ENCODE data around the gene PPM1H.

Gene PPM1H

DNA sequence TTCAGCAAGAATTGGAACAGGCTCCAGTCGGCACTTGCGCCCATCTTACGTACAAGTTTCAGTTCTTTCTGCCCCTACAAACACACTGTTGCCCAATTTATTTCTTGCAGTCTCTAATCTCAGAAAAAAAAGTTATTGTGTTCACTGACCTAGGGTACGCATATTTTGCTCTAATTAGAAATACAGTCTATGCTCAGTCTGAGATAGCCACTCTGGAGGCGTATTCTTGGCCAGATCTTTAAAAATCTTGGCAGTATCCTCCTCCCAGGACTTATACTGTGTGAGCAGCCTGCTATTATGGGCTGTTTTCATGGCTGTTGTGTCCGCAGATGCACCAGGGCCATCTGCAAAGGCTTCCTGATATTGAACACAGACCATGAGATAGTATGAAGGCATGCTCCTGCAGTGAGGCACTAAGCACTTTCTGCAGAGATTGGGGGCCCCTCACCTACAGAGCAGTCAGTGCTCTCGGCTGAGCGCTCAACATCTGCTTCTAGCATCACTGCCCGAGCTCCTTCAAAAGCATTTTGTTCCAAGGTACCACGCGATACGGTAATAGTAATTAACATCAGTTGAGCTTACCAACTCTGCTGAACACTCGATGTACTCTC lies 57.9 kb downstream of the PPM1H start:
- TF ChIP-seq, protein P1, sequence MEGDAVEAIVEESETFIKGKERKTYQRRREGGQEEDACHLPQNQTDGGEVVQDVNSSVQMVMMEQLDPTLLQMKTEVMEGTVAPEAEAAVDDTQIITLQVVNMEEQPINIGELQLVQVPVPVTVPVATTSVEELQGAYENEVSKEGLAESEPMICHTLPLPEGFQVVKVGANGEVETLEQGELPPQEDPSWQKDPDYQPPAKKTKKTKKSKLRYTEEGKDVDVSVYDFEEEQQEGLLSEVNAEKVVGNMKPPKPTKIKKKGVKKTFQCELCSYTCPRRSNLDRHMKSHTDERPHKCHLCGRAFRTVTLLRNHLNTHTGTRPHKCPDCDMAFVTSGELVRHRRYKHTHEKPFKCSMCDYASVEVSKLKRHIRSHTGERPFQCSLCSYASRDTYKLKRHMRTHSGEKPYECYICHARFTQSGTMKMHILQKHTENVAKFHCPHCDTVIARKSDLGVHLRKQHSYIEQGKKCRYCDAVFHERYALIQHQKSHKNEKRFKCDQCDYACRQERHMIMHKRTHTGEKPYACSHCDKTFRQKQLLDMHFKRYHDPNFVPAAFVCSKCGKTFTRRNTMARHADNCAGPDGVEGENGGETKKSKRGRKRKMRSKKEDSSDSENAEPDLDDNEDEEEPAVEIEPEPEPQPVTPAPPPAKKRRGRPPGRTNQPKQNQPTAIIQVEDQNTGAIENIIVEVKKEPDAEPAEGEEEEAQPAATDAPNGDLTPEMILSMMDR (IDR thresholded peaks at IDR 0.05; ENCODE audit: low read depth, low read length, missing control alignments) = no peak
- H3K4me3 ChIP-seq (replicated peaks; ENCODE audit: low read depth, low read length) = no peak overlapping the region
- no peak for DNase-seq (ENCODE audit: extremely low read depth, low read depth)

DNA sequence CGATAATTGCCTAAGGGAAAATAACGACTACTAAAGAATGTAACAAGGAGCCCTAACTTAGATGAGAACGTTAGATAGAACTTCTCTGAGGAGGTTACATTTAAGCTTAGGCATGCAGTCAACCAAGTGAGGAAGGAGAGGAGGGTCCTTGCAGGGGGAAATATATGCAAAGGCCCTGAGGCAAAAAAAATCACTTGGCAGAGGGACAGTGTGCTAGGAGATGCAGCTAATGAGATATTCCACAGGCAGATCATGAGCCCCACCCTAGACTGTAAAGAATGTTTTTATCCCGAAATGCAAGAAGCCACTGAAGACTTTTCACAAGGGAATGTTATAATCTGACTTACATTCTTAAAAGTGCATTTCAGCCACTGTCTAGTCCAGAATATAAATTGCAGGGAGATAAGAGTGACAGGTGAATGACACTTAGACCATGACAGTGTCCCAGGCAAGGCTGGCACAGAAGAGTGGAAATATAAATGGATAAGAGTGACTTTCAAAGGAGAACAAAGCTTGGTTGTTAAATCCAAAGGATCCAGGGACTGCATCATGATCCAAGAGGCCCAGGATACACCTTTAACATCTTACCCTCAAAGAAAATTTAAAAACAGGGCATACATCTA lies 61.0 kb downstream of the PPM1H start:
- TF ChIP-seq, protein P1 (IDR thresholded peaks at IDR 0.05; ENCODE audit: low read depth, low read length, missing control alignments) = no peak
- no peak overlapping the region for H3K4me3 ChIP-seq (replicated peaks; ENCODE audit: low read depth, low read length)
- no peak for DNase-seq (ENCODE audit: extremely low read depth, low read depth)

- no peak for DNase-seq (ENCODE audit: extremely low read depth, low read depth)
- TF ChIP-seq, protein P1 (IDR thresholded peaks at IDR 0.05; ENCODE audit: low read depth, low read length, missing control alignments) = no peak
- H3K4me3 ChIP-seq (replicated peaks; ENCODE audit: low read depth, low read length) = no peak overlapping the region
These were observed 61.7 kb downstream of the PPM1H start for GRCh38 chr12:62873116-62873825.

DNA sequence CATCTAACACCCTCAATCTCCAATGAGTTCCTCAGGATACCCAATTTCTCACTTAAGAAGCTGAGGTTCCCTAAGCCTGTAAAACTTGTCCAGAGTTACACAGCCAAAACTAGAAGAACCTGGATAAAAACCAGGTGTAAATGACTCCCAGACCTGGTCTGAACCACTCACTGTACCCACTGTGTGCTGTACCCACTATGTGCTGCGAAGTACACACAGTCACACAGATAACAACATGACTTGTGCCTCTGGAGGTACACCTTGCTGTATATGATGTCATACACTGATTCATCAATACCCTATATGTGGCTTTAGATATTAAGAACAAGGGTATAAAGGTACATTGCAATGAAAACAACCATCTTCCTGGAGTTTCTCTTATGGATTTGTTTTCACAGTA lies 66.1 kb downstream of the PPM1H start:
- DNase-seq (ENCODE audit: extremely low read depth, low read depth) = no peak
- TF ChIP-seq, protein P1 (IDR thresholded peaks at IDR 0.05; ENCODE audit: low read depth, low read length, missing control alignments) = no peak
- H3K4me3 ChIP-seq (replicated peaks; ENCODE audit: low read depth, low read length) = no peak overlapping the region

DNA sequence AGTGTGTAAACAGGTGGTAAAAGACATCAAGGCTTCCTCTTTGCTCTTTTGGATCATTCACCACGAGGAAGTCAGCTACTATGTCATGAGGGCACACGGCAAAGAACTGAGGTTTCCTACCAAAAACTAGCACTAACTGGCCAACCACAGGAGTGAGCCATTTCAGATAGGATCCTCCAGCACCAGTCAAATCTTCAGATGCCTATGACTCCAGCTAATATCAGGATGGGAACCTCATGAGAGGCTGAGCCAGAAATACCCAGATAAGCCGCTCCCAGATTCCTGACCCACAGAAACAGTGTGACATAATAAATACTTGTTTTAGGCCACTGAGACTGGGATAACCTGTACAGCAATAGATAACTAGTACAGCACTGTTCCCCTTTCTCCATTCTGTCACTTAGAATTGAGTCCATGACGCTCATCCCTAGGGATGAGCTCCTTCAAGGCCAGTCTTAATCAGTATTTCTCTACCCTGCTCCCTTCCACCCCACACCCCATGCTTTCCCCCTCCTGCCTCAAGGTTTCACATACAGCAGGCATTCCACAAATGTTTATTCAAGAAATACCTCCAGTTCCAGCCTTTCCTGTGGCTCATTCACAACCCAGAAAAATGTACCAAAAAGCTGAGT lies 68.4 kb downstream of the PPM1H start:
- TF ChIP-seq, protein P1 (IDR thresholded peaks at IDR 0.05; ENCODE audit: low read depth, low read length, missing control alignments) = no peak
- H3K4me3 ChIP-seq (replicated peaks; ENCODE audit: low read depth, low read length) = no peak overlapping the region
- no peak for DNase-seq (ENCODE audit: extremely low read depth, low read depth)

DNA sequence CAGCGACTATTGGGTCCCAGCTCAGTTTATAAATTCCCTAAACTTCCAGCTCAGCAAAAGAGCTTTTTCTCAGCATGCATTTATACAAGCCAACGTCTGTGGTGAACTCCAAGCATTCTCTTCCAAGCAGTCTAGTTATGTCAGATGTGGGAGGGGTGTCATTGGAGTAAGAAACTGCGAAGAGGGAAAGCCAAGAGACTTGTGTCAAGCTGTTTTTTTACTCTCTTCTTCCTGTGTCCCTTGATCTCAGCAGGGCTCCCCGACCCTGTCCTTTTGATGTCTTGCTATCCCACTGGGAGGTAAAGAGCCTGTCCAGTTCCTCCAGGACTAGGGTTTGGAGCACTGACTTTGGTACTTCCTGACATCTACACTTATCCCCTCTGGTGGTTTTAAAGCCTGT lies 69.0 kb downstream of the PPM1H start:
- TF ChIP-seq, protein P1 (IDR thresholded peaks at IDR 0.05; ENCODE audit: low read depth, low read length, missing control alignments) = no peak
- DNase-seq (ENCODE audit: extremely low read depth, low read depth) = no peak
- no peak overlapping the region for H3K4me3 ChIP-seq (replicated peaks; ENCODE audit: low read depth, low read length)

Measured in HFF-Myc (cell line).